LNCAP (cell line): Measurements from ENCODE around the gene NT5DC1.

Experiments
- CTCF ChIP-seq: fragments of 450-650 bp; IDR thresholded peaks from 2 replicates; pipeline ENCODE4 v1.5.1; 2017; ENCODE audit warnings: mild to moderate bottlenecking

Gene NT5DC1

GRCh38 chr6:116217069-116217468 is 116.4 kb downstream of the NT5DC1 start:
- peak; percentile 52; the same call in 1 of the 2 replicates for TF ChIP-seq CTCF

- TF ChIP-seq CTCF = peak; percentile 64
These were observed 117.5 kb downstream of the NT5DC1 start for GRCh38 chr6:116218172-116218633.

GRCh38 chr6:116218866-116219265 is 118.2 kb downstream of the NT5DC1 start:
- no peak for TF ChIP-seq CTCF

GRCh38 chr6:116221067-116221466 is 120.4 kb downstream of the NT5DC1 start:
- no peak for TF ChIP-seq CTCF

GRCh38 chr6:116221911-116222310 is 121.3 kb downstream of the NT5DC1 start:
- no peak for TF ChIP-seq CTCF

- no peak for TF ChIP-seq CTCF
These were observed 122.7 kb downstream of the NT5DC1 start for GRCh38 chr6:116223355-116223754.

- no peak for TF ChIP-seq CTCF
These were observed 128.7 kb downstream of the NT5DC1 start for GRCh38 chr6:116229287-116229913.

GRCh38 chr6:116234689-116235088 is 134.0 kb downstream of the NT5DC1 start:
- no peak for TF ChIP-seq CTCF
